ENCODE data around the gene TNS4. TPM values are rescaled to one million over a fixed set of nuclear protein-coding genes. Genes with fewer than 3 reads are reported as not detected.

Gene TNS4
- total and polyA plus RNA-seq, 5 experiments from 2014 or later = not detected

DNA sequence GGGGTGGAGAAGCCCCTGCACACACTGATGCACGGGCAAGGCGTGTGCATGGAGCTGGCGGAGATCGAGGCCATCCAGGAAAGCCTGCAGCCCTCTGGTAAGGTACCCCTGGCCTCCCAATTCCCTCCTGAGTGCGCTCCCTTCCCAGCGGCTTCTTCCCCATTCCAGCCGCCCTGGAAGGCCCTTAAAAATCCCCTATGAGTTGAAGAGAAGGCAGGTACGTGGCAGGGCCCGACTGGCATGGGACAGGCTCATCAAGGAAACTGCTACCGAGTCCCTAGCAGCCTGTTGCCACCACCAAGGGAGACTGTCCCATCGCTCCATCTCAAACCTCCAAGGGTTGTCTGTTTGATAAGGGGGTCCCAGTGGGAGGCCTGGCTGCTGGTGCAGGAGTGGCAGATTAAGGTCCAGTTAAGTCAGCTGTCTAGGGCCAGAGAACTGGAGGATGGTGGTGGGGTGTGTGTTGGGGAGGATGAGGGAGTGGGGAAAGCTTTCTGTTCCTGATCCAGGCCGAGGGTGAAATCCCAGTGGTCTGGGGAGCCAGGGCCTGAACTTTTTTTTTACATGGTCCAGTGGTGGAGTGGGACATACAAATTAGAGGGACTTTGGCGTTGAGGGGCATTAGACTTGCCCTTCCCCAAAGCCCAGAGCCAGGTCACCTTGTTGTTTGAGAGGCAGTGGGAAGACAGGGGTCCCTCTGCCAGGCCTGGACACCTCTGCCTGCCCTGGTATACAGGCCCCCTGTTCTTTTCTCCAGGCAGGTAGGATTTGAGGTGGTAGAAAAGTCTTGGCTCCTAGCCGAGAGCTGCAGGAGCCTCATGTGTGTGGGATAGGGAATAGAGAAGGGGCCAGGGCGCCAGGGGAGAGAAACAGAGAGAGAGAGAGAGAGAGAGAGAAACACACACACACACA, 57.2 kb downstream of the TNS4 start:
- Mint-ChIP-seq H3K36me3 (no peaks in the 10 kb centered on the region), H3K27me3 (peaks cover 0 to 26% (median 3%) of the 10 kb centered on the region in 5 donors), H3K4me3 (peak overlapping the region; percentile 54 to 87 (median 84)), H3K4me1 (peaks cover 18 to 45% (median 31%) of the 10 kb centered on the region in 4 donors), H3K27ac (peak overlapping the region in 8 of 10 donors; percentile 20 to 91 (median 66)), H3K9me3 (no peaks in the 10 kb centered on the region)
- peak in 1 of 2 donors; percentile 6 for ATAC-seq
- DNase-seq = peak in 2 of 10 donors; percentile 15 to 18
- POLR2A ChIA-PET = interaction anchor here (0.6 to 3.0 kb wide), 6 partner anchors 17 to 372 kb away, joined by 3 to 21 read pairs (median 3); no protein-coding TSS in a partner anchor

DNA sequence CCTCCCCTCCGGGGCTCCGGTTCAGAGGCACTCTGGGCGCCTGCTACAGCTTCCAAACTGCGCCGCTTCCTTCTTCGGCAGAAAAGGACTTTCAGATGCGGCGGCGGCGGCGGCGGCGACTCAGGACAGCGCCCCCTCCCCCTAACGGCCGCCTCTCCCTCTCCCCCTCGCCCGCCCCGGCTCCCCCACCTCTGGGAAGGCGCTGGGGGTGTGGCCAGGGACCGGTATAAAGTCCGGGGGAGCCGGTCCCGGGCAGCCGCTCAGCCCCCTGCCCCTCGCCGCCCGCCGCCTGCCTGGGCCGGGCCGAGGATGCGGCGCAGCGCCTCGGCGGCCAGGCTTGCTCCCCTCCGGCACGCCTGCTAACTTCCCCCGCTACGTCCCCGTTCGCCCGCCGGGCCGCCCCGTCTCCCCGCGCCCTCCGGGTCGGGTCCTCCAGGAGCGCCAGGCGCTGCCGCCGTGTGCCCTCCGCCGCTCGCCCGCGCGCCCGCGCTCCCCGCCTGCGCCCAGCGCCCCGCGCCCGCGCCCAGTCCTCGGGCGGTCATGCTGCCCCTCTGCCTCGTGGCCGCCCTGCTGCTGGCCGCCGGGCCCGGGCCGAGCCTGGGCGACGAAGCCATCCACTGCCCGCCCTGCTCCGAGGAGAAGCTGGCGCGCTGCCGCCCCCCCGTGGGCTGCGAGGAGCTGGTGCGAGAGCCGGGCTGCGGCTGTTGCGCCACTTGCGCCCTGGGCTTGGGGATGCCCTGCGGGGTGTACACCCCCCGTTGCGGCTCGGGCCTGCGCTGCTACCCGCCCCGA, 58.0 kb downstream of the TNS4 start, which contains the start of gene IGFBP4:
IGFBP4 (plus strand) TSS at position 255 of the 792 bp plus-strand sequence; CDS start at position 541, 286 bp downstream.
- POLR2A ChIA-PET = interaction anchor here (0.6 to 3.0 kb wide), 10 partner anchors 16 to 373 kb away, joined by 3 to 21 read pairs (median 3); partner anchors contain the start of gene TOP2A
- H3K27me3 Mint-ChIP-seq = peaks cover 0 to 26% (median 3%) of the 10 kb centered on the region in 5 donors
- DNase-seq (peak; percentile 30 to 79 (median 59)), ATAC-seq (peak; percentile 84 to 89)
- peaks cover 15 to 38% (median 26%) of the 10 kb centered on the region in 4 donors for H3K4me1 Mint-ChIP-seq
- no peaks in the 10 kb centered on the region for H3K9me3 Mint-ChIP-seq
- H3K36me3 Mint-ChIP-seq = no peaks in the 10 kb centered on the region
- H3K27ac Mint-ChIP-seq = peak within 1 kb of the TSS in 7 of 10 donors; percentile 20 to 91 (median 53)
- peak within 1 kb of the TSS; percentile 54 to 87 (median 84) for H3K4me3 Mint-ChIP-seq

DNA sequence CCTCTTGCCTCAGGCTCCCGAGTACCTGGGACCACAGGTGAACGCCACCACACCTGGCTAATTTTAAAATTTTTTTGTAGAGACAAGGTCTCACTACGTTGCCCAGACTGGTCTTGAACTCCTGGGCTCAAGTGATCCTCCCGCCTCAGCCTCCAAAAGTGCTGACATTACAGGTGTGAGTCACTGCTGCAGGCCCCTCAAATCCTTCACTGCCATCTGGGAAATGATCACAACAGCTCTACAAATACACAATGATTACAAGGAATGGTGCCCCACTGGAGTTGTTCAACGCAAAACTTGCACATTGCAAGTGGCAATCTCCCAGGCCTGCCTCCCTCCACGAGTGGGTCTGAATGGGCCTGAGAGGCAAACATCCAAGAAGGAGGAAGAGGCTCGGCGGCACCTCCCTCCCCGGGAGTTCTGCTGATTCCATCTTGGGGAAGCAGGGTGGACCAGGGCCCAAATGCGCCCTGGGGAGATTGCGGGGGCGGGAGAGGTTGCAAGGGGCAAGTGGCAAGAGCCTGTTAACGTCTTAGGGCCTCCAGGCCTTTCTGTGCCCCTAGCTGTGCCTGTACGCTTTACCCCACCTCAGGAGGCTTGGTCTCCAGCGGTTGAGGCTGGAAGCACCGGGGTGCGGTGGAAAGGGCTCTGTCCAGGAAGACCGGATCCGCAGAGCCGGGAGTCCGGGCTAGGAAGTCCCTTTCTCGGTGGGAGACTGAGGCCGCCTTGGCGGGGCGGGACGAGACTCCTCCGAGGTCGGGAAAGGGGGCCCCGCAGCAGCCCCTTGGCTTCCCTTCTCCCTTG, 58.8 kb downstream of the TNS4 start:
- peaks cover 11 to 30% (median 20%) of the 10 kb centered on the region in 4 donors for H3K4me1 Mint-ChIP-seq
- H3K4me3 Mint-ChIP-seq = peak overlapping the region; percentile 36 to 70 (median 58)
- H3K27me3 Mint-ChIP-seq = peaks cover 0 to 22% (median 2%) of the 10 kb centered on the region in 5 donors
- no peaks in the 10 kb centered on the region for H3K36me3 Mint-ChIP-seq
- H3K27ac Mint-ChIP-seq = peak overlapping the region in 2 of 10 donors; percentile 29 to 40
- DNase-seq = no peak
- POLR2A ChIA-PET = interaction anchor here (1.0 to 3.0 kb wide), 4 partner anchors 16 to 102 kb away, joined by 3 to 21 read pairs (median 4); partner anchors contain the start of gene TOP2A
- ATAC-seq = no peak
- H3K9me3 Mint-ChIP-seq = no peaks in the 10 kb centered on the region

DNA sequence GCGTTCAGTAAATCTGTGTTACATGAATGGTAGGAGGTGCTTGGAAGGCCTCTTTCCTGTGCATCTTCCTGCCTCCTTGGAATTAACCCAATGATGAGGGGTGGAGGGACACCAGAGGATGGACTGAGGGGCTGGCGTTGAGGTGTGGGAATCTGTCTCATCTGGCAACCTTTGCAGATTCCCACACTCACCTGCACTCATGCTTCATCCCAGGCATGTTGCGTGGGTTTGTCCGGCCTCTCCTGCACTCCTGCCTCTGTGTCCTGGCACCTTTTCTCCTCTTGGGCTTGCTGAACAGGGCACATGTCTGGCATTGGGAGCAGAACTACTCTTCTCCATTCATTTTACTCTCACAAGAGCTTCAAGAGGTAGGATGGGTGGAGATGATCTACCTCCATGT, 61.3 kb downstream of the TNS4 start:
- Mint-ChIP-seq H3K27ac (no peak overlapping the region), H3K4me3 (no peak overlapping the region)
- POLR2A ChIA-PET = interaction anchor here (1.1 to 1.2 kb wide), 2 partner anchors 9 to 23 kb away, joined by 3 read pairs; partner anchors contain the start of gene TOP2A

DNA sequence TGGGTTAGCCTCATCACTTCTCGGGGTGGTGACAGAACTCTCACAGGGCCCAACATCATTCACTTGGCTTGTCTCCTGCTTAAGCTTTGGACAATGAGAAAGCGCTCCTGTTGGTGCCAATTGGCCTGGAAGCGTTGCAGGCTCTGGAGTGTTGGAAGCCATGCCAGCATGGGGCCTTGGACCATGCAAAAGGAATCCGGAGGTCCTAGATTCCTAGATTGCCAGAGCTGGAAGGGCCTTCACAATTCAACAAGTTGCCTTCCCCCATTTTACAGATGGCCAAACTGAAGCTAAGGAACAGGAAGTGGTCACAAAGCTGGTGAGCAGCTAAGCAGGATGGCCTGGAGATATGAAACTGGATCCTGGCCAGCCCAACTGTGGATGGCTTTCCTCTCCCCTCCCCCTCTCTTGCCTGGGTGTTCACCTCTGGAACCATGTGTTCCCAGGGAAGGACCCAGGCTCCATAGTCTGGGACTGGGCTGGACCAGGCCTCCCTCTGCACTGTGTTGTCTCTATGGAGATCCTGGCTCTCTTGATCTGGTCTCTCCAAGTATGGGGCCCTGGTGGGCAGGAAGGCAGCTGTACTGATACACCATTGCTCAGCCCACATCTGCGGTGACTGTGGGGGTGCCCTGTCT, 64.2 kb downstream of the TNS4 start:
- DNase-seq (no peak), ATAC-seq (no peak)
- Mint-ChIP-seq H3K27me3 (peaks cover 0 to 1% (median 0%) of the 10 kb centered on the region in 5 donors), H3K4me1 (peaks cover 0 to 7% (median 4%) of the 10 kb centered on the region in 4 donors), H3K36me3 (no peaks in the 10 kb centered on the region), H3K27ac (peak overlapping the region in 1 of 10 donors; percentile 40), H3K9me3 (no peaks in the 10 kb centered on the region), H3K4me3 (no peak overlapping the region)
- POLR2A ChIA-PET = interaction anchor here (1.3 to 1.6 kb wide), 2 partner anchors 10 to 93 kb away, joined by 3 to 4 read pairs; no protein-coding TSS in a partner anchor

More for the DNA sequence above, 61.3 kb downstream of the TNS4 start:
- ATAC-seq (no peak), DNase-seq (no peak)
- Mint-ChIP-seq H3K9me3 (no peaks in the 10 kb centered on the region), H3K27me3 (peaks cover 0 to 11% (median 2%) of the 10 kb centered on the region in 5 donors), H3K4me1 (peaks cover 8 to 24% (median 18%) of the 10 kb centered on the region in 4 donors), H3K36me3 (no peaks in the 10 kb centered on the region)

DNA sequence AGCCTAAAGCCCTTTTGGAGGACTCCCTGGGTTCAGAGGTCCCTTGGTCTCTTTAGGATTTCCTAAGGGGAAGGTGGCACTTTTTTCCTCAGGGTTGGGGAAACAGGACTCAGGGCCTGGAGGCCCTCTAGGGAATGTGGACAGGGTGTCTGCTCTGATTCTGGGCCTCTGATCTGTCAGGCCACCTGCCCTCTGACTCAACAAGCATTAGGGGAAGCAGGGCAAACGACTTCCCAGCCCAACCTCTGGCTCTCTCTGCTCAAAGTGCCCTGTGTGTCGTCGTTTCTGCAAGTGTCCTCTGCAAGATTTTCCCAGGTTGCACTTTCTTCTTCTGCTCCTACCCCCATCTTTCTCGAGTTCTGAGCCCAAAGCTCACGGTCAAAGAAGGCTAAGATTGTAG, 64.8 kb downstream of the TNS4 start:
- POLR2A ChIA-PET = interaction anchor here (1.0 to 1.6 kb wide), 3 partner anchors 9 to 94 kb away, joined by 3 to 4 read pairs (median 3); no protein-coding TSS in a partner anchor
- H3K27ac Mint-ChIP-seq = peak overlapping the region in 1 of 10 donors; percentile 59
- no peaks in the 10 kb centered on the region for H3K36me3 Mint-ChIP-seq
- no peak overlapping the region for H3K4me3 Mint-ChIP-seq
- peaks cover 0 to 1% (median 0%) of the 10 kb centered on the region in 5 donors for H3K27me3 Mint-ChIP-seq
- ATAC-seq = no peak
- DNase-seq = no peak
- H3K9me3 Mint-ChIP-seq = no peaks in the 10 kb centered on the region
- H3K4me1 Mint-ChIP-seq = peaks cover 2 to 7% (median 4%) of the 10 kb centered on the region in 4 donors

DNA sequence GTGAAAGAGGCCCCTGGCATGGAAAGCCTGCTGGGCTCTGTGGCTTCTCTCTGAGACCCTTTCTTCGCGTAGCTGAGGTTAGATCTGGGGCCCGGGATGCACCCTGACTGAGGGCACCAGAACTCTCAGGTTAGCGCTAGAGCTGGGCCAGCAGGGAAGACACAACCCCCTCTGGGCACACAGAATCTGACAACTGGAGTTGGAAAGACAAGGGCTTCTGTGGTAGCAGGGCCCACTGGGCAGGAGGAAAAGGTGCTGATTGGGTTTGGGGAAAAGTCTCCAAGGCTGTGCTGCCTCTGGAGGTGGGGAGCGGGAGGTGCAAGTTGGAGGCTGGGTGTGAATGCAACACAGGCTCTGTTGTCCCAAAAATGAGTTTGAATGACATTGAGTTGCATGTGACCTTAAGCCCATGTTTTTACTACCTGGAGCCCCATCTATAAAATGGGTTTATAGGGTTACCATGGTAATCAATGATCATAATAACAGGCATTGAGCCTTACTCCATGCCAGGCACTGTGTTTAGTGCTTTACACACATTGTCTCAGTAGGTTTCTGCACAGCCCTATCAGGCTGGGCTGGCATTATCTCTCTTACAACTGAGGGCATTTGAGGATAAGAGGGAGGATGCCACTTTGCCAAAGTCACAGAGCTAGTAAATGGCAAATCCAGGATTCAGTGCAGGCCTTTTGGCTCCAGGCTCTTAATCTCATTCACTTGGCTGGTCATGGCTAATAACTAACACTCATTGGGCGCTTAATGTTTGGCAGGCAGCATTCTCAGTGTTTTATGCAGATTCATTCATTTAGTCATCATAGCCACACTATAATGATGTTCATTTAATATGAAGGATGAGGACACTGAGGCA, 67.6 kb downstream of the TNS4 start:
- no peaks in the 10 kb centered on the region for H3K36me3 Mint-ChIP-seq
- peaks cover 3 to 7% (median 6%) of the 10 kb centered on the region in 4 donors for H3K4me1 Mint-ChIP-seq
- ATAC-seq = peak in 1 of 2 donors; percentile 53
- H3K4me3 Mint-ChIP-seq = no peak overlapping the region
- H3K27me3 Mint-ChIP-seq = peaks cover 0 to 1% (median 0%) of the 10 kb centered on the region in 5 donors
- POLR2A ChIA-PET = interaction anchor here (1.6 kb wide), 1 partner anchor 16 kb away, joined by 6 read pairs; the partner anchor contains the start of gene TOP2A
- H3K9me3 Mint-ChIP-seq = no peaks in the 10 kb centered on the region
- peak in 1 of 10 donors; percentile 22 for DNase-seq
- H3K27ac Mint-ChIP-seq = peak overlapping the region in 3 of 10 donors; percentile 35 to 82 (median 37)

DNA sequence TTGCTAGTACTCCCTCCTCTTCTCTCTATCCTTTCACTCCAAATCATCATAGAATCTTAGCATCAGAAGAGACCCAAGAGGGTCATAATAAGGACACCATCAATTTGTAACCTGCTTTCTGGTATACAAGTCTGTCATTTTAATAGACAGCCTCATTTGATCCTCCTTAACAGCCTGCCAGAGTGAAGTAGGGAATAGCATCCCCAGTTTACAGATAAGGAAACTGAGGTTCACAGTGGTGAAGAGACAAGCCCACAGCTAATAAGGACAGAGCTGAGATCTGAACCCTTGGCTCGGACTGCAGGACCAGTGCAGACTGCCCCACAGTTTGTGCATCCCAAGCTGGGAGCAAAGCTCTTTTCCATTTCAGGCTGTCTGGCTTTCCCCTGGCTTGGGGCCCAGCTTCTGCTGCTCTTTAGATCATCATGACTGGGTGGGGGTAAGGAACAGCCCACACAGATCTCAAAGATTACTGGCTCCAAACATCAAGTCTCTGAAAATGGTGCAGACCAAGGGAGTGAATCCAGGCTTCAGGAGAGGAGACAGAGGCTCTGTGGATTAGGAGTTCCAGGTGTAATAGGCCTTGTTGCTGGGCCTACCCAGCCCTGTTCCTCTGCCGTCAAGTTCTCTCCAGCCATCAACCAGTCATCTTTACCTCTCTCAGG, 68.4 kb downstream of the TNS4 start:
- no peak for DNase-seq

DNA sequence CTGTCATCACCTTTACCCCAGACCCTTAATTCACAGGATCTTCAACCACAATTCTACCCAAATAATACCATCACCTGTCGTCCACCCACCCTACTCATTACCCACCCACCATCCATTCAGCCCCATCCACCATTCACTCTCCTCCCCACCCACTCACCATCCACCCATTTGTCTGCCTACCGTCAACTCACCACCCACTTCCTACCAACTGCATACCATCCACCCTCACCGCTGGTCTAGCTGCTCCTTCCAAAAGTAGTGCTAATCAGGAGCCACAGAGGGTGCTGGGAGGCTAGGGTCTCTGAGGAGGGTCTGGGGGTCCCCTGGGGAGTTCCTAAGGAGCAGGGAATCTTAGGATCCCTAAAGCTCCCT, 70.2 kb downstream of the TNS4 start:
- ATAC-seq (no peak), DNase-seq (no peak)
- Mint-ChIP-seq H3K27ac (peak overlapping the region in 1 of 10 donors; percentile 50), H3K4me1 (peaks cover 19 to 28% (median 20%) of the 10 kb centered on the region in 4 donors), H3K9me3 (no peaks in the 10 kb centered on the region), H3K36me3 (no peaks in the 10 kb centered on the region), H3K4me3 (no peak overlapping the region), H3K27me3 (peaks cover 0 to 1% (median 0%) of the 10 kb centered on the region in 5 donors)
- POLR2A ChIA-PET = interaction anchor here (0.8 to 1.3 kb wide), 2 partner anchors 10 to 13 kb away, joined by 3 to 4 read pairs; partner anchors contain the start of gene TOP2A

More for the DNA sequence above, 68.4 kb downstream of the TNS4 start:
- POLR2A ChIA-PET = interaction anchor here (1.6 kb wide), 1 partner anchor 15 kb away, joined by 6 read pairs; the partner anchor contains the start of gene TOP2A
- peaks cover 5 to 11% (median 8%) of the 10 kb centered on the region in 4 donors for H3K4me1 Mint-ChIP-seq
- H3K9me3 Mint-ChIP-seq = no peaks in the 10 kb centered on the region
- H3K27ac Mint-ChIP-seq = peak overlapping the region in 1 of 10 donors; percentile 41
- no peaks in the 10 kb centered on the region for H3K36me3 Mint-ChIP-seq
- H3K27me3 Mint-ChIP-seq = peaks cover 0 to 1% (median 0%) of the 10 kb centered on the region in 5 donors
- no peak overlapping the region for H3K4me3 Mint-ChIP-seq
- ATAC-seq = no peak

All from naive thymus-derived CD8-positive, alpha-beta T cell (primary cell).